ENCODE measurements around the gene SCNN1B.

Gene SCNN1B

DNA sequence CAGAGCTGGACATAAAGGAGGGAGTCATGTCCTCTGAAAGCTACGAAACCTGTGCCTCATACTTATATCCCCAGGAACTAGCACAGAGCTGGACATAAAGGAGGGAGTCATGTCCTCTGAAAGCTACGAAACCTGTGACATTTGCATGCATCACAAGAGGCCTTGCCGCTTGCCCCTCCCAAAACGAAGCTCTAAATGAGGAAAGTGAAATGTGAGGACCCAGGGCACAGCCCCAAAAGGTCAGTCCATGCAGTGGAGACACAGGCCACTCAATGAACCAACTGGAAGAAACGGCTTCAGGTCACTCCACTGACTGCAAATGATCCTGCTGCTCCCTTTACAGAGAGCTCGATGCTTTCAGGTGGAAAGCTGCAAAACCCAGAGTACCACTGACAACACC is 112.6 kb downstream of the SCNN1B start:
- TF ChIP-seq, protein P1, sequence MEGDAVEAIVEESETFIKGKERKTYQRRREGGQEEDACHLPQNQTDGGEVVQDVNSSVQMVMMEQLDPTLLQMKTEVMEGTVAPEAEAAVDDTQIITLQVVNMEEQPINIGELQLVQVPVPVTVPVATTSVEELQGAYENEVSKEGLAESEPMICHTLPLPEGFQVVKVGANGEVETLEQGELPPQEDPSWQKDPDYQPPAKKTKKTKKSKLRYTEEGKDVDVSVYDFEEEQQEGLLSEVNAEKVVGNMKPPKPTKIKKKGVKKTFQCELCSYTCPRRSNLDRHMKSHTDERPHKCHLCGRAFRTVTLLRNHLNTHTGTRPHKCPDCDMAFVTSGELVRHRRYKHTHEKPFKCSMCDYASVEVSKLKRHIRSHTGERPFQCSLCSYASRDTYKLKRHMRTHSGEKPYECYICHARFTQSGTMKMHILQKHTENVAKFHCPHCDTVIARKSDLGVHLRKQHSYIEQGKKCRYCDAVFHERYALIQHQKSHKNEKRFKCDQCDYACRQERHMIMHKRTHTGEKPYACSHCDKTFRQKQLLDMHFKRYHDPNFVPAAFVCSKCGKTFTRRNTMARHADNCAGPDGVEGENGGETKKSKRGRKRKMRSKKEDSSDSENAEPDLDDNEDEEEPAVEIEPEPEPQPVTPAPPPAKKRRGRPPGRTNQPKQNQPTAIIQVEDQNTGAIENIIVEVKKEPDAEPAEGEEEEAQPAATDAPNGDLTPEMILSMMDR (IDR thresholded peaks at IDR 0.05; ENCODE audit: borderline replicate concordance, control extremely low read depth, extremely low read depth, insufficient read depth, missing control alignments): no peak
- DNase-seq (ENCODE audit: low spot score): no peak
- in situ Hi-C loops (cut with MboI; ENCODE audit: low sequenced_read_pairs, unreplicated experiment): no loop called here

DNA sequence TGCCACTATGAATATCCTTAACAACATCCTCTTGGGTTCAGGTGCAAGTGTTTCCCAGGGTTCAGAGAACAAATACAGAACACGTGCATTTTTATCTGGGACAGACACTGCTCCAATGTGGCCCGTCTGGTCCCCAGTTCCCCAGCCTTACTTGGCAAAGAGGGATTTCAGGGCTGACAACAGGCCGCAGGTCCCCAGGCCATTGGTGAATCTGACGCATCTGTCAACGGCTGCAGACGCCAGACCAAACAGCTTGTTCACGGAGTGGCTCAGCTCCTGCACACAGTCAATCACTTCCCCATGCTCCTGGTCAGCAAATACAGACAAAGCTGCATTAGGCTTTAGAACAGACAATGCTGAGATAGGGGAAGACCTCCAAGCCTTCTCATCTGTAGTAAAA is 114.7 kb downstream of the SCNN1B start:
- in situ Hi-C loops (cut with MboI; ENCODE audit: low sequenced_read_pairs, unreplicated experiment): no loop called here
- TF ChIP-seq, protein P1 (IDR thresholded peaks at IDR 0.05; ENCODE audit: borderline replicate concordance, control extremely low read depth, extremely low read depth, insufficient read depth, missing control alignments): no peak
- no peak for DNase-seq (ENCODE audit: low spot score)

DNA sequence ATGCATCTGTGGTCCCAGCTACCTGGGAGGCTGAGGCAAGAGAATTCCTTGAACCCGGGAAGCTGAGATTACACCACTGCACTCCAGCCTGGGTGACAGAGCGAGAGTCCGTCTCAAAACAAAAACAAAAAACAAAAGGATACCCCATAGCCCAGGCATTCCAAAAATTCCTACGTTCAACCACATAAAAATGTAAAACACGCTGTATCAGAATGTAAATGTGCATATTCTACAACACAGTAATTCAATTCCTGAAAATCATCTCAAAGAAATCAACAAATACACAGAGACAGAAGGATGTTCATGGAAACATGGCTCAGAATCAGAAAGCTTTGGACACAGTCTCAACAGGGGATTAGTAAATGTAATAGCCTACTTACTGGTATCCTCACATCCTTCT is 117.9 kb downstream of the SCNN1B start:
- in situ Hi-C loops (cut with MboI; ENCODE audit: low sequenced_read_pairs, unreplicated experiment): no loop called here
- TF ChIP-seq, protein P1 (IDR thresholded peaks at IDR 0.05; ENCODE audit: borderline replicate concordance, control extremely low read depth, extremely low read depth, insufficient read depth, missing control alignments): no peak
- no peak for DNase-seq (ENCODE audit: low spot score)

DNA sequence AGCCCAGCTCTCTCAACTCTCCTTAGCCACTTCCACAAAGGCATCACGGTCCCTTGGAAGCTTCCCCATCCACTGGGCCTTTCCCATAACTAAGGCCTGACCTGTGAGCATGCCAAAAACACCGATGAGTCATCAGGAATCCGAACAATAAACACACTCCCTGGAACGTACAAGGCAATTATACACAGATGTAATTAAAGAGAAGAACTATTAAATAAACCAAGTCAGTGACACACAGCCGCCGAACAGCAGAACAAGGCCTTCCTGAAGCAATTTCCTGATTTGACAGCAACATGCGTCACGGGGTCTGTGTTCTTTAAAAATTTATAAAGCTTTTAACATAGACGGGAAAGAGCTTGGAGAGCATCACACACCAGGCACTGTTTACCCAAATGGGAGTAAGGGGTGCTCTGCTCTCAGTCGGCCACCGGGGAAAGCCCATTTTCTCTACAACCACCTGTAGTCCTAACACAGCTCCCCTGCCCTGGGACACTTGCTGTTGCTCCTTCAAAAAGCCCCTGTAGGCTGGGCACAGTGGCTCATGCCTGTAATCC is 121.5 kb downstream of the SCNN1B start:
- in situ Hi-C loops (cut with MboI; ENCODE audit: low sequenced_read_pairs, unreplicated experiment): no loop called here
- no peak for DNase-seq (ENCODE audit: low spot score)
- TF ChIP-seq, protein P1 (IDR thresholded peaks at IDR 0.05; ENCODE audit: borderline replicate concordance, control extremely low read depth, extremely low read depth, insufficient read depth, missing control alignments): no peak

DNA sequence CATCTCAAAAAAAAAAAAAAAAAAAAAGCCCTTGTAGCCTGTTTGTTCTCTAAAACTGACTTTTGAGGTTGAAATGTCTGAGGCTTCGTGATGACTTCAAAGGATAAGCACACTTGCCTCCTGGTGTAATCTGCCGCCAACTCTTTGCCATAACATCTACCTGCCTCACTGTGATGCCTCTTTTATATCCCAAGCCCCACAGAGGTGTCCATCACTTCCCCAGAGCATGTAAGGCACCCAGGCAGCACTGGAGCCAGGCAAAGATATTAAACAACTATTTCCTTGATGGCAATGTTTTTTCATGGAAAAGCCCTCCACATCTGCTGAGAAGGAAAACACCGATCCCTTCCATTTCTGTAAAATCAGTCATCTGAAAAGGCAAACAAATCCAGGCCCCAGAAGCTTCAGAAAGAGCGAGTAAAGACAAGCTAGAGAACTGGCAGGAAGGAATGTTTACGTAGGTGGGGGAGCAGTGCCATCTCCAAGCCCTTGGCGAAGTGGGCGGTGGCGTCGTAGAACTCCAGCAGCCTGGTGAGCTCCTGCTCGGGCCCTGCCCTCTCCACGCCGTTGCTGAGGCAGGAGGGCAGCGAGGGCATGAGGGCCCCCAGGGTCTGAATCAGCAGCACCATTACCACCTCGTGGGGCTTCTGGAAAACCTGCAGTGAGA is 122.3 kb downstream of the SCNN1B start:
- no peak for DNase-seq (ENCODE audit: low spot score)
- in situ Hi-C loops (cut with MboI; ENCODE audit: low sequenced_read_pairs, unreplicated experiment): no loop called here
- TF ChIP-seq, protein P1 (IDR thresholded peaks at IDR 0.05; ENCODE audit: borderline replicate concordance, control extremely low read depth, extremely low read depth, insufficient read depth, missing control alignments): no peak

DNA sequence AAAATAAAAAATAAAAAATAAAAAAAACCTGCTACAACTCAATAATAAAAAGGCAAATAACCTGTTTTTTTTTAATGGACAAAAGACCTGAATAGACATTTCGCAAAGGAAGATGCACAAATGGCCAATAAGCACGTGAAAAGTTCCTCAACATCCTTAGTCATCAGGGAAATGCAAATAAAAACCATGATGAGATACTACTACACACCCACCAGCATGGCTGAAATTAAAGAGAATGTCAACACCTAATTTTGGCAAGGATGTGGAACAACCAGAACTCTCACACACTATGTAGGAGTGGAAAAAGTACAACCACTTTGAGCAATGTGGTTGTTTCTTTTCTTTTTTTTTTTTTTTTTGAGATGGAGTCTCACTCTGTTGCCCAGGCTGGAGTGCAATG is 126.2 kb downstream of the SCNN1B start:
- TF ChIP-seq, protein P1 (IDR thresholded peaks at IDR 0.05; ENCODE audit: borderline replicate concordance, control extremely low read depth, extremely low read depth, insufficient read depth, missing control alignments): no peak
- DNase-seq (ENCODE audit: low spot score): no peak
- in situ Hi-C loops (cut with MboI; ENCODE audit: low sequenced_read_pairs, unreplicated experiment): loop anchor here (25.0 kb wide), 1 partner anchor 516 kb away; no protein-coding TSS in a partner anchor
